Adrenal gland (tissue), 5 donors: ENCODE measurements around the gene NAGS.

Source experiments
- CTCF ChIP-seq, 6 experiments: fragments of 450-650 bp in 4 of 6; fragments of 200-600 bp in 2 of 6; sonication (generic) in 1 of 6; IDR thresholded peaks; 1 replicate in 5 of 6; 2 replicates in 1 of 6; pipeline versions ENCODE4 v1.5.1 to v1.8.0; 2016 to 2021; ENCODE audit warnings: antibody characterized with exemption in 6 of 6, mild to moderate bottlenecking in 2 of 6, moderate library complexity in 1 of 6
- POLR2A ChIP-seq, 2 donors: fragments of 450-650 bp; IDR thresholded peaks; one replicate each; pipeline ENCODE4 v1.6.1; 2017; ENCODE audit warnings: antibody characterized with exemption in 2 of 2, mild to moderate bottlenecking in 2 of 2, moderate library complexity in 1 of 2
- donor health status: DM: no; HTN: no; CAD: no.

- TF ChIP-seq POLR2A (IDR thresholded peaks at IDR 0.05) = no peak
- no peak for TF ChIP-seq CTCF (IDR thresholded peaks at IDR 0.05)
Observed at GRCh38 chr17:44002141-44002848, 2.1 kb upstream of the NAGS start.
